AG04450 (cell line): ENCODE measurements around the gene LGI4. TPM values are rescaled to one million over a fixed set of nuclear protein-coding genes. Genes with fewer than 3 reads are reported as not detected.

Experiments
- CTCF ChIA-PET: fragments of 300-600, 350-600 bp; formaldehyde crosslinking; extraction: SDS; loops from one replicate; lab custom pipeline; 2022; ENCODE audit warnings: antibody characterized with exemption, inconsistent platforms; lab: Charles Lee
- POLR2A ChIA-PET: fragments of 350-600 bp; formaldehyde crosslinking; extraction: SDS; loops from one replicate; lab custom pipeline; 2021; ENCODE audit warnings: antibody characterized with exemption, inconsistent platforms; lab: Yijun Ruan, JAX
- DNase-seq: peaks from one replicate; pipeline ENCODE4 v3.0.0-alpha.2; 2011; ENCODE audit warnings: low read depth, low spot score
- H3K27ac ChIP-seq: one replicate; pipeline ENCODE4 v1.5.1; 2012; ENCODE audit warnings: low read depth, low read length, control low read depth
- H3K27me3 ChIP-seq: one replicate; pipeline ENCODE4 v1.6.0; 2012; ENCODE audit warnings: low read length; ENCODE audit not compliant: control insufficient read depth, insufficient read depth
- H3K4me3 ChIP-seq: 2 replicates; pipeline ENCODE4 v1.5.1; 2011; ENCODE audit warnings: mild to moderate bottlenecking, low read depth, low read length, control low read depth
- H3K9me3 ChIP-seq: 2 replicates; pipeline ENCODE4 v1.5.1; 2012; ENCODE audit warnings: low read length; ENCODE audit not compliant: control insufficient read depth, insufficient read depth
- polyA plus RNA-seq: library from polyadenylated mRNA; depleted of rRNA; stranded (reverse); fragments of >200 nt; gene quantifications from 2 replicates; pipeline ENCODE4 v1.2.3, GENCODE V29; 2011
- TF ChIP-seq, protein P1 (sequence below): IDR thresholded peaks from 2 replicates; pipeline ENCODE4 v1.5.1; 2011; ENCODE audit warnings: low read depth, low read length, control low read depth, inconsistent platforms

Gene LGI4
- polyA plus RNA-seq, 1 experiment, result 0.07 TPM

DNA sequence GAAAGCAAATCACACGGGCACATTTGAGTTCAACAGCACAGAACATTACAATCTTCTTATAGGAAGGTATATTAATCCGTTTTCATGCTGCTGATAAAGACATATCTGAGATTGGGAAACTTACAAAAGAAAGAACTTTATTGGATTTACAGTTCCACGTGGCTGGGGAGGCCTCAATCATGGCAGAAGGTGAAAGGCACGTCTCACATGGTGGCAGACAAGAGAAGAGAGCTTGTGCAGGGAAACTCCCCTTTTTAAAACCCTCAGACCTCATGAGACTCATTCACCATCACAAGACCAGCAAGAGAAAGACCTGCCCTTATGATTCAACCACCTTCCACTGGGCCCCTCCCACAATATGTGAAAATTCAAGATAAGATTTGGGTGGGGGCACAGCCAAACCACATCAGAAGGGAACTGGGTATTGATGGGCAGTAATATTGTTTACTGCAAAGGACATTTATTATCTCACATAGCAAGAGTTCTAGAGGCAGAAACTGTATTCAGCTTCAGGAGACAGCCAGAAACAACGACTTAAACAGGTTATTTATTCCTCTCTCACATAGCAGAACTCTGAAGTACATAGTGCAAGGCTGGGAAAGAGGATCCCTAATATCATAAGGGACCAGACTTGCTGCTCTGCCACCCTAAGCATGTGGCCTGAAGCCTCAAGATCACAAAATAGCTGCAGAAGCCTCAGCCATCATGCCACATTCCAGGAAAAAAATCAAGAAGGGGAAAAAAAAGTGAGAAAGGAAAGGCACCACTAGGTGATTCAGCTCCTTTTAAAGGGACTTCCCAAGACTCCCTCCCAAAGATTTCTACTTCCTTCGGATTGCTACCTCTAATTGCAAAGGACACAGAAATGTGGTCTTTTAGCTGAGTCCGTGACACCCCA is 42.8 kb upstream of the LGI4 start:
- H3K4me3 ChIP-seq, result no peak overlapping the region

GRCh38 chr19:35176181-35176570 is 41.3 kb upstream of the LGI4 start:
- Histone ChIP-seq H3K27ac (no peak overlapping the region), H3K4me3 (no peak overlapping the region), H3K27me3 (peaks cover 3% of the 10 kb centered on the region), H3K9me3 (no peaks in the 10 kb centered on the region; the same call in 1 of the 2 replicates)
- ChIA-PET POLR2A (no interaction called here), CTCF (no interaction called here)
- no peak for DNase-seq
- TF ChIP-seq, protein P1, sequence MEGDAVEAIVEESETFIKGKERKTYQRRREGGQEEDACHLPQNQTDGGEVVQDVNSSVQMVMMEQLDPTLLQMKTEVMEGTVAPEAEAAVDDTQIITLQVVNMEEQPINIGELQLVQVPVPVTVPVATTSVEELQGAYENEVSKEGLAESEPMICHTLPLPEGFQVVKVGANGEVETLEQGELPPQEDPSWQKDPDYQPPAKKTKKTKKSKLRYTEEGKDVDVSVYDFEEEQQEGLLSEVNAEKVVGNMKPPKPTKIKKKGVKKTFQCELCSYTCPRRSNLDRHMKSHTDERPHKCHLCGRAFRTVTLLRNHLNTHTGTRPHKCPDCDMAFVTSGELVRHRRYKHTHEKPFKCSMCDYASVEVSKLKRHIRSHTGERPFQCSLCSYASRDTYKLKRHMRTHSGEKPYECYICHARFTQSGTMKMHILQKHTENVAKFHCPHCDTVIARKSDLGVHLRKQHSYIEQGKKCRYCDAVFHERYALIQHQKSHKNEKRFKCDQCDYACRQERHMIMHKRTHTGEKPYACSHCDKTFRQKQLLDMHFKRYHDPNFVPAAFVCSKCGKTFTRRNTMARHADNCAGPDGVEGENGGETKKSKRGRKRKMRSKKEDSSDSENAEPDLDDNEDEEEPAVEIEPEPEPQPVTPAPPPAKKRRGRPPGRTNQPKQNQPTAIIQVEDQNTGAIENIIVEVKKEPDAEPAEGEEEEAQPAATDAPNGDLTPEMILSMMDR, result no peak

More for the DNA sequence above, 42.8 kb upstream of the LGI4 start:
- no peak for DNase-seq
- CTCF ChIA-PET, result interaction anchor here (0.6 kb wide), 1 partner anchor 416 kb away, joined by 3 read pairs; no protein-coding TSS in a partner anchor
- H3K9me3 ChIP-seq, result no peaks in the 10 kb centered on the region; the same call in 1 of the 2 replicates
- POLR2A ChIA-PET, result no interaction called here
- peaks cover 3% of the 10 kb centered on the region for H3K27me3 ChIP-seq
- TF ChIP-seq, protein P1, result no peak
- no peak overlapping the region for H3K27ac ChIP-seq

DNA sequence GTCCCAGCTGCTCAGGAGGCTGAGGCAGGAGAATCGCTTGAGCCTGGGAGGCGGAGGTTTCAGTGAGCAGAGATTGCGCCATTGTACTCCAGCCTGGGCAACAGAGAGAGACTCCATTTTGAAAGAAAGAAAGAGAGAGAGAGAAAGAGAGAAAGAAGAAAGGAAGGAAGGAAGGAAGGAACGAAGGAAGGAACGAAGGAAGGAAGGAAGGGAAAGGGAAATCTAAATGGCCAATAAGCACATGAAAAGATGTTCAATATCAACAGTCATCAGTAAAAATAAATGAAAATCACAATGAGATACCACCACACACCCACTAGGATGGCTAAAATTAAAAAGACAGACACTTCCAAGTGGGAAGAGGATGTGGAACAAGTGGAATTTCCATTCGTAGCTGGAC is 39.4 kb upstream of the LGI4 start:
- TF ChIP-seq, protein P1, result no peak
- no peak overlapping the region for H3K27ac ChIP-seq
- DNase-seq, result no peak
- ChIA-PET POLR2A (no interaction called here), CTCF (no interaction called here)
- H3K4me3 ChIP-seq, result no peak overlapping the region
- H3K27me3 ChIP-seq, result no peaks in the 10 kb centered on the region
- H3K9me3 ChIP-seq, result no peaks in the 10 kb centered on the region; the same call in none of the 2 replicates

DNA sequence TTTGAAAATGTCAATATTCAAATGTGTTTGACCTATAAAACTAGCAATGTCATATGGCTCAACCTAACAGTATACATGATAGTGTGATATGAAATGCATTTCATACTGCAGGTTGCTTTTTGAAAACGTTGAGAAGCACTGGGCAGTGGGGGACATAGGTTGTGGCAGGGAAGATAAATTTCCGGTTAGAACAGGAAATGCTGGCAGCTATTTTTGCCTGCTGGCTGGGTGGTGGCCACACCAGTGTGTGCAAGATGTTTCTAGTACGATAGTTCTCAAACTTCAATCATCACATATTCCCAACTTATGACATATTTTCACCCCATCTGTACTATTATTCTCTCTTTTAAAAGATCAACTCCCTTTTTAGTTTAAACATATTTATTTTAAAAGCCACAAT is 36.9 kb upstream of the LGI4 start:
- no peak for DNase-seq
- Histone ChIP-seq H3K27ac (no peak overlapping the region), H3K4me3 (no peak overlapping the region), H3K9me3 (peaks cover 1% of the 10 kb centered on the region), H3K27me3 (no peaks in the 10 kb centered on the region)
- ChIA-PET POLR2A (no interaction called here), CTCF (no interaction called here)
- TF ChIP-seq, protein P1, result no peak
